Measurements from ENCODE around the gene S1PR1. TPM values are rescaled to one million over a fixed set of nuclear protein-coding genes. Genes with fewer than 3 reads are reported as not detected.

S1PR1 gene
- total RNA-seq, 1 experiment from 2014 or later = 0.24 TPM

DNA sequence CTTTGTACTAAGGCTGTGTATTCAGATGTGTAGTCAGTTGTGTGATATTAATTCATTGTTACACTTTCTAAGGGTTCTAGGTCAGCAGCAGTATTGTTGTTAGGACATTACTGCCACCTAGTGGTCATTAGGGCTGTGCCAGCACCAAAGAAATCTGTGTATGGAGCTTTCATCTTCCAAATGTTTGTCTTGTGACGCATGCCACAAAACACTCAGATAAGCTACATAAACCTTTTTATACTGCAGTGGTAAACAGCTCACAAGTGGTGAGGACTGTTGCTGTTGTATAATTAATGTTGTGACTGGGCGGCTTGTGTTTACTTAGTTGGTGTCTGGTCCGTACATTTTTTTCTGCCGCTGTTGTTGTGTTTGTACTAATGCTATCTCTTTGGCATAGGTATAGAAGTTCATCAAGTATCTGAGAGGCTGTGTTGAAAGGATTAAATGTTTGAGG, 51.7 kb downstream of the S1PR1 start:
- TF ChIP-seq, protein P1, sequence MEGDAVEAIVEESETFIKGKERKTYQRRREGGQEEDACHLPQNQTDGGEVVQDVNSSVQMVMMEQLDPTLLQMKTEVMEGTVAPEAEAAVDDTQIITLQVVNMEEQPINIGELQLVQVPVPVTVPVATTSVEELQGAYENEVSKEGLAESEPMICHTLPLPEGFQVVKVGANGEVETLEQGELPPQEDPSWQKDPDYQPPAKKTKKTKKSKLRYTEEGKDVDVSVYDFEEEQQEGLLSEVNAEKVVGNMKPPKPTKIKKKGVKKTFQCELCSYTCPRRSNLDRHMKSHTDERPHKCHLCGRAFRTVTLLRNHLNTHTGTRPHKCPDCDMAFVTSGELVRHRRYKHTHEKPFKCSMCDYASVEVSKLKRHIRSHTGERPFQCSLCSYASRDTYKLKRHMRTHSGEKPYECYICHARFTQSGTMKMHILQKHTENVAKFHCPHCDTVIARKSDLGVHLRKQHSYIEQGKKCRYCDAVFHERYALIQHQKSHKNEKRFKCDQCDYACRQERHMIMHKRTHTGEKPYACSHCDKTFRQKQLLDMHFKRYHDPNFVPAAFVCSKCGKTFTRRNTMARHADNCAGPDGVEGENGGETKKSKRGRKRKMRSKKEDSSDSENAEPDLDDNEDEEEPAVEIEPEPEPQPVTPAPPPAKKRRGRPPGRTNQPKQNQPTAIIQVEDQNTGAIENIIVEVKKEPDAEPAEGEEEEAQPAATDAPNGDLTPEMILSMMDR (conservative IDR thresholded peaks at IDR 0.05) = peak; percentile 94
- WGBS (ENCODE audit: extremely low coverage, insufficient read length, low lambda C conversion rate) = no CpG with 5 or more reads among the region's 4 CpGs

More for the DNA sequence above, 51.7 kb downstream of the S1PR1 start:
- no peak overlapping the region for H2BK15ac ChIP-seq (ENCODE audit: low read depth, low read length)
- no peak overlapping the region for H2BK12ac ChIP-seq (ENCODE audit: insufficient read length, low read depth, low read length)
- peaks cover 15% of the 10 kb centered on the region in 2 experiments for H3K4me1 Mint-ChIP-seq
- no peak overlapping the region for H4K5ac ChIP-seq (ENCODE audit: insufficient read length, low read depth, low read length)
- DNase-seq = peak; percentile 43
- H3K56ac ChIP-seq (ENCODE audit: insufficient read length, low read depth, low read length) = no peak overlapping the region
- H4K8ac ChIP-seq (replicated peaks; ENCODE audit: insufficient read length, low read depth, low read length) = no peak overlapping the region
- no peaks in the 10 kb centered on the region; the same call in 1 of the 2 replicates for H3K27me3 Mint-ChIP-seq (ENCODE audit: low read depth)
- H3K27me3 ChIP-seq (ENCODE audit: insufficient read depth, low read length) = no peaks in the 10 kb centered on the region
- H3K36me3 Mint-ChIP-seq (ENCODE audit: insufficient read depth in 1 of 3, low read depth in 3 of 3) = no peaks in the 10 kb centered on the region
- no peak overlapping the region for H3K4me3 Mint-ChIP-seq
- no peak overlapping the region for H2AFZ ChIP-seq (ENCODE audit: low read length)
- H3K4me2 ChIP-seq (ENCODE audit: insufficient read depth, insufficient read length, low read length) = no peak overlapping the region
- no peak overlapping the region for H3T11ph ChIP-seq (ENCODE audit: low read length)
- no peaks in the 10 kb centered on the region for H3K4me1 ChIP-seq (ENCODE audit: insufficient read depth, low read length)
- no peak overlapping the region for H4K91ac ChIP-seq (ENCODE audit: insufficient read length, low read depth, low read length)
- no peaks in the 10 kb centered on the region for H3K79me2 ChIP-seq (ENCODE audit: insufficient read depth, low read length)
- H3K14ac ChIP-seq (ENCODE audit: insufficient read depth, low read length) = no peak overlapping the region
- H3K4ac ChIP-seq (ENCODE audit: low read depth, low read length) = no peak overlapping the region
- H3K9me3 ChIP-seq (ENCODE audit: control insufficient read depth, low read depth, low read length) = no peaks in the 10 kb centered on the region
- H3K23ac ChIP-seq (ENCODE audit: insufficient read length, low read depth, low read length) = no peak overlapping the region
- H3K18ac ChIP-seq (ENCODE audit: insufficient read length, low read depth, low read length) = no peak overlapping the region
- no peaks in the 10 kb centered on the region for H3K9me3 Mint-ChIP-seq
- H3K23me2 ChIP-seq (ENCODE audit: insufficient read length, low read depth, low read length, poor library complexity, severe bottlenecking) = no peaks in the 10 kb centered on the region
- no peak overlapping the region for H3K9ac ChIP-seq (ENCODE audit: extremely low read depth, insufficient read length, low read length)
- H3K79me1 ChIP-seq (ENCODE audit: insufficient read depth, low read depth, low read length, poor library complexity, severe bottlenecking) = no peaks in the 10 kb centered on the region
- no peak overlapping the region for H3K27ac Mint-ChIP-seq
- H4K20me1 ChIP-seq (ENCODE audit: control insufficient read depth, insufficient read depth, insufficient read length) = no peaks in the 10 kb centered on the region
- H2BK120ac ChIP-seq (ENCODE audit: low read depth, low read length, poor library complexity, severe bottlenecking) = no peak overlapping the region
- H2BK20ac ChIP-seq (ENCODE audit: low read depth, low read length, poor library complexity, severe bottlenecking) = no peak overlapping the region
- H2BK5ac ChIP-seq (ENCODE audit: insufficient read length, low read length) = no peak overlapping the region
- H2AK5ac ChIP-seq (ENCODE audit: insufficient read length, low read length) = no peak overlapping the region
- no peak overlapping the region for H3K27ac ChIP-seq (ENCODE audit: insufficient read length, low read depth, low read length)

Data from H9 (cell line).